GM12892 (cell line): ENCODE measurements around the gene SLC9A5.

Experiments used
- POLR2A ChIP-seq: IDR thresholded peaks from 2 replicates; pipeline ENCODE4 v1.6.1; 2011; ENCODE audit warnings: low read depth, low read length, control low read depth
- POLR2AphosphoS5 ChIP-seq: IDR thresholded peaks from 2 replicates; pipeline ENCODE4 v1.6.1; 2011; ENCODE audit warnings: low read depth, low read length, control low read depth
- TAF1 ChIP-seq: IDR thresholded peaks from 2 replicates; pipeline ENCODE4 v1.6.1; 2011; ENCODE audit warnings: low read depth, mild to moderate bottlenecking, control low read depth, low read length, borderline replicate concordance

DNA sequence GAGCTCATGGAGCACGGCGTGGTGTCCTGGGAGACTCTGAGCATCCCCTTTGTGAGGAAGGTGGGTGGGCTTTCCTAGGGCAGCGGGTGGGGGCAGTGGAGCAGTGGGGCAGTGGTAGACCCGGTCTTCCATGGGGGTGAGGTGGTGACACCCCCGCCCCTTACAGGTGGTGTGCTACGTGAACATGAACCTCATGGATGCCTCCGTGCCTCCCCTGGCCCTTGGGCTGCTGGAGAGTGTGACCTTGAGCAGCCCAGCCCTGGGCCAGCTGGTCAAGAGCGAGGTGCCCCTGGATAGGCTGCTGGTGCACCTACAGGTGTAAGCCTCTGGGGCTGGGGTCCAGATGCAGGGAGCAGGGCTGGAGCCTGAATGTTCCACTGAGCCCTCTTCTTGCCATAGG, 48.3 kb upstream of the SLC9A5 start:
- TF ChIP-seq POLR2A (no peak), POLR2AphosphoS5 (no peak), TAF1 (no peak)
